ENCODE results near the gene SNX8. TPM values are rescaled to one million over a fixed set of nuclear protein-coding genes. Genes with fewer than 3 reads are reported as not detected.
A peak's percentile ranks its signal among the peaks of the same experiment; 100 is the strongest.

SNX8 gene
- total RNA-seq, 1 experiment from 2014 or later, result 139 TPM

DNA sequence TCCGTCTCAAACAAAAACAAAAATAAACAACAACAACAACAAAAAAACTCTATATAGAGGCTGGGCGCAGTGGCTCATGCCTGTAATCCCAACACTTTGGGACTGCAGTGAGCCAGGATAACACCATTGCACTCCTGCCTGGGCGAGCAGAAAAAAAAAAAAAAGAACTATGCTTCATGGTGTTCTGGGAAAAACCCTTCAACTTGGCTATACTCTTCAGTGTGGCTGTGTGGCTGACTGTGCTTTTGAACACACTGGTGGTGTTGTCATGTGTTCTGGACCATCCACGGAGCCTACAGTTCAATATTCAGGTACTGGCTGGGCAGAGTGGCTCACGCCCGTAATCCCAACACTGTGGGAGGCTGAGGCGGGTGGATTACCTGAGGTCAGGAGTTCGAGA lies 26.5 kb downstream of the SNX8 start:
- no peaks in the 10 kb centered on the region for H3K27me3 ChIP-seq (ENCODE audit: control insufficient read depth, insufficient read depth, low read length)
- ChIA-PET CTCF (no interaction called here), POLR2A (no interaction called here)
- TF ChIP-seq TCF7L2 (IDR thresholded peaks at IDR 0.05; ENCODE audit: low read depth, low read length) (no peak), POLR2AphosphoS5 (IDR thresholded peaks at IDR 0.05; ENCODE audit: low read depth, low read length) (no peak), SIN3A (IDR thresholded peaks at IDR 0.05; ENCODE audit: borderline replicate concordance, insufficient read depth, low read depth, low read length) (no peak)
- TF ChIP-seq, protein P1, sequence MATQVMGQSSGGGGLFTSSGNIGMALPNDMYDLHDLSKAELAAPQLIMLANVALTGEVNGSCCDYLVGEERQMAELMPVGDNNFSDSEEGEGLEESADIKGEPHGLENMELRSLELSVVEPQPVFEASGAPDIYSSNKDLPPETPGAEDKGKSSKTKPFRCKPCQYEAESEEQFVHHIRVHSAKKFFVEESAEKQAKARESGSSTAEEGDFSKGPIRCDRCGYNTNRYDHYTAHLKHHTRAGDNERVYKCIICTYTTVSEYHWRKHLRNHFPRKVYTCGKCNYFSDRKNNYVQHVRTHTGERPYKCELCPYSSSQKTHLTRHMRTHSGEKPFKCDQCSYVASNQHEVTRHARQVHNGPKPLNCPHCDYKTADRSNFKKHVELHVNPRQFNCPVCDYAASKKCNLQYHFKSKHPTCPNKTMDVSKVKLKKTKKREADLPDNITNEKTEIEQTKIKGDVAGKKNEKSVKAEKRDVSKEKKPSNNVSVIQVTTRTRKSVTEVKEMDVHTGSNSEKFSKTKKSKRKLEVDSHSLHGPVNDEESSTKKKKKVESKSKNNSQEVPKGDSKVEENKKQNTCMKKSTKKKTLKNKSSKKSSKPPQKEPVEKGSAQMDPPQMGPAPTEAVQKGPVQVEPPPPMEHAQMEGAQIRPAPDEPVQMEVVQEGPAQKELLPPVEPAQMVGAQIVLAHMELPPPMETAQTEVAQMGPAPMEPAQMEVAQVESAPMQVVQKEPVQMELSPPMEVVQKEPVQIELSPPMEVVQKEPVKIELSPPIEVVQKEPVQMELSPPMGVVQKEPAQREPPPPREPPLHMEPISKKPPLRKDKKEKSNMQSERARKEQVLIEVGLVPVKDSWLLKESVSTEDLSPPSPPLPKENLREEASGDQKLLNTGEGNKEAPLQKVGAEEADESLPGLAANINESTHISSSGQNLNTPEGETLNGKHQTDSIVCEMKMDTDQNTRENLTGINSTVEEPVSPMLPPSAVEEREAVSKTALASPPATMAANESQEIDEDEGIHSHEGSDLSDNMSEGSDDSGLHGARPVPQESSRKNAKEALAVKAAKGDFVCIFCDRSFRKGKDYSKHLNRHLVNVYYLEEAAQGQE (IDR thresholded peaks at IDR 0.05; ENCODE audit: insufficient read depth in 1 of 2, low read depth in 2 of 2, low read length in 1 of 2), result no peak
- TF ChIP-seq, protein P2, sequence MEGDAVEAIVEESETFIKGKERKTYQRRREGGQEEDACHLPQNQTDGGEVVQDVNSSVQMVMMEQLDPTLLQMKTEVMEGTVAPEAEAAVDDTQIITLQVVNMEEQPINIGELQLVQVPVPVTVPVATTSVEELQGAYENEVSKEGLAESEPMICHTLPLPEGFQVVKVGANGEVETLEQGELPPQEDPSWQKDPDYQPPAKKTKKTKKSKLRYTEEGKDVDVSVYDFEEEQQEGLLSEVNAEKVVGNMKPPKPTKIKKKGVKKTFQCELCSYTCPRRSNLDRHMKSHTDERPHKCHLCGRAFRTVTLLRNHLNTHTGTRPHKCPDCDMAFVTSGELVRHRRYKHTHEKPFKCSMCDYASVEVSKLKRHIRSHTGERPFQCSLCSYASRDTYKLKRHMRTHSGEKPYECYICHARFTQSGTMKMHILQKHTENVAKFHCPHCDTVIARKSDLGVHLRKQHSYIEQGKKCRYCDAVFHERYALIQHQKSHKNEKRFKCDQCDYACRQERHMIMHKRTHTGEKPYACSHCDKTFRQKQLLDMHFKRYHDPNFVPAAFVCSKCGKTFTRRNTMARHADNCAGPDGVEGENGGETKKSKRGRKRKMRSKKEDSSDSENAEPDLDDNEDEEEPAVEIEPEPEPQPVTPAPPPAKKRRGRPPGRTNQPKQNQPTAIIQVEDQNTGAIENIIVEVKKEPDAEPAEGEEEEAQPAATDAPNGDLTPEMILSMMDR (IDR thresholded peaks at IDR 0.05), result no peak
- intact Hi-C loops (cut with micrococcal nuclease; ENCODE audit: unreplicated experiment) (no loop called here), in situ Hi-C loops (cut with HindIII; ENCODE audit: low pct_unique_long_range_greater_than_20kb, low sequenced_read_pairs) (no loop called here)
- H3K4me3 ChIP-seq (ENCODE audit: low read depth in 2 of 2, low read length in 2 of 2), result no peak overlapping the region
- no peaks in the 10 kb centered on the region for H3K4me1 ChIP-seq (ENCODE audit: control insufficient read depth, insufficient read depth, low read length)
- no TSS peak for BruUV-seq (replicated peaks)
- peak; percentile 37; the same call in 1 of the 2 replicates for ATAC-seq
- no peak overlapping the region for H3K27ac ChIP-seq (ENCODE audit: low read length)
- no peaks in the 10 kb centered on the region for H3K9me3 ChIP-seq (ENCODE audit: control insufficient read depth, insufficient read depth, low read depth, low read length)
- DNase-seq (ENCODE audit: low read depth, low spot score), result no peak
- no peaks in the 10 kb centered on the region for H3K36me3 ChIP-seq (ENCODE audit: control insufficient read depth, insufficient read depth, low read length)

DNA sequence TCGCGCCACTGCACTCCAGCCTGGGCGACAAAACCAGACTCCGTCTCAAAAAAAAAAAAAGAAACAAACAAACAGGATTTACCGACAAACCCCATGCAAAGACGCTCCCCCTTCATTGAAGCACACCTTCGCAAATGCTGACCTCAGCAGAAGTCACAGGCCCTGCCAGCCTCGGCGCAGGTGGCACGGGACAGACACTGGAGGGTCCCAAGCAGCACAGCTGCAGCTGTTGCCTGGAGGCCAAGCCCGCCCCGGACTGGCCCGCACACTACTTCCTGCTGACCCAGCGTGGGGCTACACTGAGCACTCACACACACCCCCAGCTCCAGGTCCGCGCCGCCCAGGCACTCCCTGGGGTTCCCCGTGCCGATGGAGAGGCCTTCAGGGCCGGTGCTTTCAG lies 31.2 kb downstream of the SNX8 start:
- POLR2A ChIA-PET, result no interaction called here

More for the DNA sequence above, 31.2 kb downstream of the SNX8 start:
- no peak overlapping the region for H3K27ac ChIP-seq (ENCODE audit: low read length)
- BruUV-seq (replicated peaks), result no TSS peak
- no peaks in the 10 kb centered on the region for H3K9me3 ChIP-seq (ENCODE audit: control insufficient read depth, insufficient read depth, low read depth, low read length)
- DNase-seq (ENCODE audit: low read depth, low spot score), result no peak
- H3K4me3 ChIP-seq (ENCODE audit: low read depth in 2 of 2, low read length in 2 of 2), result no peak overlapping the region
- peak; percentile 51 for ATAC-seq
- no peaks in the 10 kb centered on the region for H3K4me1 ChIP-seq (ENCODE audit: control insufficient read depth, insufficient read depth, low read length)
- TF ChIP-seq POLR2AphosphoS5 (IDR thresholded peaks at IDR 0.05; ENCODE audit: low read depth, low read length) (no peak), TCF7L2 (IDR thresholded peaks at IDR 0.05; ENCODE audit: low read depth, low read length) (no peak), SIN3A (IDR thresholded peaks at IDR 0.05; ENCODE audit: borderline replicate concordance, insufficient read depth, low read depth, low read length) (no peak)
- TF ChIP-seq, protein P2 (IDR thresholded peaks at IDR 0.05), result no peak
- TF ChIP-seq, protein P1 (IDR thresholded peaks at IDR 0.05; ENCODE audit: insufficient read depth in 1 of 2, low read depth in 2 of 2, low read length in 1 of 2), result no peak
- CTCF ChIA-PET, result no interaction called here
- in situ Hi-C loops (cut with HindIII; ENCODE audit: low pct_unique_long_range_greater_than_20kb, low sequenced_read_pairs), result no loop called here
- no peaks in the 10 kb centered on the region for H3K36me3 ChIP-seq (ENCODE audit: control insufficient read depth, insufficient read depth, low read length)
- no peaks in the 10 kb centered on the region for H3K27me3 ChIP-seq (ENCODE audit: control insufficient read depth, insufficient read depth, low read length)
- intact Hi-C loops (cut with micrococcal nuclease; ENCODE audit: unreplicated experiment), result no loop called here
